ENCODE data around the gene TNS2.
"Not testable (repeated sequence)": the region's sequence is repeated elsewhere in the genome, so short reads cannot be mapped to it uniquely, and the experiment has no call there.

TNS2 gene

DNA sequence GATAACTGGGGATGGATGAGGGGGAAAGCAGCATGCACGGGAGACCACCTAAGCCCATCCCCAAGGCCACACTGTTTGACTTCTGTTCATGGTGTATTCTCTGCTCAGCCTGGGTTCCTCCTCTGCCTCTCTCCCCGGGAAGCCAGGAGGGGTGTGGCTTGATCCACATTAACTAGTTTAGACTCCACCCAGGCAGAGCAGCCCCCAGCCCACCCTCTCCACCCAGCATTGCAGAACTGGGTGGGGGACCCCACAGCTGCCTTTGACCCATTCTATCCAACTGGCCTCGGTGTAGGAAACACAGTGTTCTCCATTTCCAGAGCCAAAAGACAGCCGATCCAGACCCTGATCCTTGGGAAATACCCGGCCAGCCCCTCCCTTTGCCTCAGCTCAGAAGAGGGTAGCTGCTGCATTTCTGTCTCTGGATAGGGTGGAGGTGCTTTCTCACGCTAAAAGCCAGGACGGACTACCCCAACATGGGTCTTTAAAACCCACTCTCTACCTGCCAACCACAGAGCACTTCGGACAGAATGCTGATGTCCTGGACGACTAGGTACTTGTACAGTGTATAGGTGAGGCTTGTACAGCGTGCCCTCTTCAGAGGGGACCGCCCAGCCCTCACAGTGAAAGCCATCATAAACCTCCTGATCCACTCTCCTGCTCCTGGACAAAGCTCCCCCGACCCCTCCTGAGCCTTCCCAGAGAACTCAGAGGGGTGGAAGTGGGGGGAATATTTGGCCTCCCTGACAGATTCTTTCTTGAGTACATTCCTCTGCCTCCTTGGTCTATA, 20.0 kb downstream of the TNS2 start:
- peak; percentile 77 for DNase-seq (ENCODE audit: low spot score)

DNA sequence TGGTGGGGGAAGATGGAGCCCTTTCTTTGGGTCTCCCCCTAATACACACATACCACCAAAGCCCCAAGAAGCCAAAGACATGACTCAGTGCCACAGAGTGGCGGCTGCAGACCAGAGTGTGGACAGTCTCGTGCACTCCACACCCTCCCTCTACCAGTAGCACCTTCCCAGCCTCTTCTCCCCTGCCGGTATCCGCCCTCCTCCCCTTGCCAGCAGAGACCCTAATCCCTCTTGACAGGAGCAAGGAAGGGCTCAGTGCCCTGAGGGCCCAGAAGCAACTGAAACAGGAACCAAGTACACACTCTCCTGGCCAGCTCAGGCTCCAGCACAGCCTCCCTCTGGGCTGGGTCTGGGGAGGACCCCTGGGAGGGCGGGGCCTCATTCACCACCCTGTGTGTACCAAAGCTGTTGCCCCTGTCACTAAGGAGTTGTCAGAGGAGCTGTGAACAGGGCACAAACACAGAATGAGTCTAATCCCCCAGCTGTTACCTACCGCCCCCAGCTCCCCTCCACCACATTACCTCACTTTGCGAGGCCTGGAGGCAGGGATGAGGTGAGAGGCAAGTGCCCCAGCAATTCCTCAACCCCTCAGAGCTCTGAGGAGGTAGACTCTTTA, 21.1 kb downstream of the TNS2 start:
- no peak for DNase-seq (ENCODE audit: low spot score)

DNA sequence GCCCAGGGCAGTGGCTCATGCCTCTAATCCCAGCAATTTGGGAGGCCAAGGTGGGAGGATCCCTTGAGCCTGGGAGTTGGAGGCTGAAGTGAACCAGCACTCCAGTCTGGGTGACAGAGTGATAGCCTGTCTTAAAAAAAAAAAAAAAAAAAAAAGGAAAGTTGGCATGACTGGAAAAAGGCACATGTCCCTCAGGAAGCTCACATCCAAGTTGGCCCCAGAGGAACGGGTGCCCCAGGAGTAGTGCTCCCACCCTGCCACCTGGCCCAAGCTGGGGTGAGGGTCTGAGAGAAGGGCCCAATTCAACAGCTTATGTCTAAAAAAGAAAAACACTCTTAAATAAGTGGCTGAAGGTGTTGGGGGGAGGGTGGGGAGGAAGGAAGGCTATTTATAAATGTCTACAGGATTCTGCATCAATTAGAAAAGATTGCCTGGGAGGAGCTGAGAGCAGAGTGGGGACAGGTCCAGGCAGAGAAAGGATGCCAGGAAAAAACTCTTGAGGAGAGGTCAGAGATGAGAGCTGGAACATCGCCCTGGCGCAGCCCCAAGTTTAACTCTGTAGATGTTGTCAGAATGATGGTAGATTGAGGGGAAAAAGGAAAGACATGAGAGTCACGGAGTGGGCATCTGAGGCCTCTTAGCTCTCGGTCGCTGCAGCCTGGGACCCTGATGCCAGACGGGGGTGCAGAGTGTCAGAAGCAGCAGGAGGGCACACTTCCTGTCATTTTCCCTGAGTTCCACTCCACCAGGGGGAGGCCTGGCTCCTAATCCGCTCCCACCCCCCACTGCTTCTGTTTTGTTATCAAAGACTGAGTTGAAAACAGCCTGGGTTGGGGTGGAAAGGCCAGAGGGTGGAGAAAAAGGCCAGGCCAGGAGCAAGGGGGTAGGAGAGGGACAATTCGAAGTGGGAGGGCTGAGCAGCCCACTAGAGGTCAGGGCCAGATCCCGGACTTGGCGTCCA, 22.0 kb downstream of the TNS2 start:
- DNase-seq (ENCODE audit: low spot score), result peak; percentile 89

DNA sequence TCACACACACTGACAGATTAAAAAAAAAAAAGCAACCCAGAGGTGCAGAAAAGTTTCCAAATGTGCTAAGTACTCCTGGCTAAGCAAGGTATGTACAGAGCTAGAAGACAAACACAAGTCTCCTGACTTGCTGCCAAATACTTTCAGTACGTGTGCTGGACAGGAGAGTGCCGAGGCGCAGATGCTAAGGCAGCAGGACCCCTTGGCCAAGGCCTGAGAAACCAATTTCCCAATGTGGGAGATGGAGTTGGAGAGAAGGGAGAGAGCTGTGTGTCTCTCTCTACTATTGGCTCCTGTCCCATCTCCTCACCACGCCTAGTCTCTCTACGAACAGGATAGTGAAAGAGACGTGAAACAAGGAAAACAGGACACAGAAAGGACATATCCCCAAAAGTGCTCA, 24.0 kb downstream of the TNS2 start:
- DNase-seq (ENCODE audit: low spot score), result peak; percentile 66

DNA sequence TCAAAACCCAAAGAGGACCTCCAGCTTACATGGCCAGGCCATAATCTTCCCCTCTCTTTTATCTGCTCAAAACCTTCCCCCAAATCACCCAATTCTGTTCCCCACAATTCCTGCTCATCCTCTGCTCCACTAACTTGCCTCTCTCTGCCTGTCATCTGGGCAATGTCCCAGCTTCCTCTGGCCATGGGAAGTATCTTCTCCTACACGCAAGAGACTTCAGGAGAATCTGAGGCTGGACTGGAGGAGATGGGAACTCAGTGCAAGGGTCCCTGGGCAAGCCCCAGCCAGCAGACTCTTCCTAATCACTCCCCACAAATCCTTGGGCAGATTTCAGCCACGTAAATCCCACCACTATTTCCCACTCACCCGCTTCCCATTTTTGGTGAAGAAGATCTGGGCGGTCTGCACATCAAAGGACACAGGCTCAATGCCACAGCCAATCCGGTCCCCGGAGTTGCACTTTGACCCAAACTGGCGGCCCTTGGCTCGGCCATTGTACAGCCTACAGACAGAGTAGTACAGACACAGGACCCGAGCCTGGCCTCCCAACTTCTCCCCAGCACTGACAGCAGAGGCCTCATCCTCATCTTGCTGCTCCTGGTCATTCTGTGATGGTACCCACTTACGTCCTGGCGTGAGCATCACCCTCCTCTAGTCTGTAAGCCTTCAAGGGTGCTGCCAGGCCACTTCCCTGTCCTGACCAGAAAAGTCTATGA, 24.6 kb downstream of the TNS2 start:
- DNase-seq (ENCODE audit: low spot score), result no peak

DNA sequence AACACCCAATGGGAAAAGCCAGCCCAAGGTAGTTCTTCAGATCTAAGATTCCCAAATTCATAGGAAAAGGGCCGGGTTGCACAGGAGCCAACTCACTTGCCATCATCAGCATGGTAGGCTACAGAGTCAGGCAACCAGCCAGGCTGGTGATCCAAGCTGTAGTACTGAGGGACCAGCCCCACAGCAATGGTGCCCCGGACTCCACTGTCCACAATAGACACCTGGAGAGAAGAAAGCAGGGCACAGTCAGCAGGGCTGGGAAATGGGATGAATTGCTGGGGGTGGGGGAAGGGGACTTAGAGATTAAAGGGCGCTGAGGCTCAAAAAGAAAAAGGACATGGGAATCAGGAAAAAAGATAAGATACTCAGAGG, 25.1 kb downstream of the TNS2 start:
- DNase-seq (ENCODE audit: low spot score), result no peak

DNA sequence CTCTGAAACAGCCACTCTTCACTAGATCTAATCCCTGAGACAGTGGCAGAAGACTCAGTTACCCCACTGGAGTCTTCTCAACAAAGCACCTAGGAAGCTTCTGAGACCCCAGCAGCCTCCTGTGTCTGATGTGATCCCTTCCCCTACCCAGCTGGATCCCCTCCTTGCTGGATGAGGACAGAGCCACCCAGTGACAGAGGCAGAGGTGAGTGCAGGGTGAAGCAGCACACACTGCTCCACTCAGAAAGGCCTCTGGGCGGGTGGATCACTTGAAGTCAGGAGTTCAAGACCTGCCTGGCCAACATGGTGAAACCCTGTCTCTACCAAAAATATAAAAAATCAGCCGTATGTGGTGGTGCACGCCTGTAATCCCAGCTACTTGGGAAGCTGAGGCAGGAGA, 26.6 kb downstream of the TNS2 start:
- DNase-seq (ENCODE audit: low spot score), result no peak

DNA sequence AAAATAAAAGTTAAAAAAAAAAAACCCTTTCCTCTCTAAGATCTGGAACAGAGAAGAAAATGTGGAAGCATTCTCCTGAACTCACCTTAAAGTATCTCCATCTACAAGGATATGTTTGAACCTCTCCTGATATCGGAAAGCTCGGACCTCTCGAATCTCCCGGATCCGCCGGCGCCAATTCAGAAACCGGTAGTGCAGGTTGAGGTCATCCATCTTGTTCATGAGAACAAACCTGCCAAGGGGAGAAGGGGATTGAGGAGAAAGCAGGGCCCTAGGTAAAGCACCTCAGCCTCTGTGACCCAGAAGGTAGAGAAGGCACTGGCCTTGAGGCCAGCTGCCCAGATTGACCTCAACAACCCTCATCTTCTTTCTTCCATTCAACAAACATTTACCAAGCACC, 27.2 kb downstream of the TNS2 start:
- DNase-seq (ENCODE audit: low spot score), result no peak

DNA sequence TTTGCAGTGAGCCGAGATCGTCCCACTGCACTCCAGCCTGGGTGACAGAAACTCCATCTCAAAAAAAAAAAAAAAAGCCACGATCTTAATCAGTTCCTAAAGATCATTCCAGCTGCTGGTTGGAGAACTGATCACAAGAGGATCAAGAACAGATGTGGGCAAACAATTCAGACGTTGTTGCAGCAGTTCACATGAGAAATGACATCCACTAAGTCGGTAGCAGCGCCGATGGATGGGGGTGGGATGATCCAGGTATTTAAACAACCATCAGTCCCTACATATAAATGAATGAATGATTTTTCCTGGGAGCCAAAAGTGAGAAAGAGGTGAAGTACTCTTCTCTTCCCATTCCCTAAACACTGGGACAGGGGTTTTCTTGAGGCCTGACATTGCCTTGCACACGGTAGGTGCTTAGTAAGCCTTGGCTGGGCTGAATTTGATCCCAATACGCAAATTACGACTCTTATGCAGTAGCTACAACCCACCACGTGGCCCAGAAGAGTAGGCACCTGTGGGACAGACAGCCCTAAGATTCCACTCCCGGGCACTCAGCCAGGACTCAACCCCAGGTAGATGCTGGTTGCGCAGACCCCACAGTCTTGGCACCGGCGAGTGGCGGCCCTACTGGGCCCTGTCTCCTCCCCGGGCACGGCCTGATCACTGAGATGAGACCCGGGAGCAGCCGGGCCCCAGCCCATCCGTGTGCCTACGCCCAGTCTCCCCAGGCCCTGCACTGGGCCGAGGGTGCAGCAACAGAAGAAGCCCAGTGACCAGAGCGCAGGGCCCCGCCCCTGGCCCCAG, 28.8 kb downstream of the TNS2 start:
- no peak for DNase-seq (ENCODE audit: low spot score)

DNA sequence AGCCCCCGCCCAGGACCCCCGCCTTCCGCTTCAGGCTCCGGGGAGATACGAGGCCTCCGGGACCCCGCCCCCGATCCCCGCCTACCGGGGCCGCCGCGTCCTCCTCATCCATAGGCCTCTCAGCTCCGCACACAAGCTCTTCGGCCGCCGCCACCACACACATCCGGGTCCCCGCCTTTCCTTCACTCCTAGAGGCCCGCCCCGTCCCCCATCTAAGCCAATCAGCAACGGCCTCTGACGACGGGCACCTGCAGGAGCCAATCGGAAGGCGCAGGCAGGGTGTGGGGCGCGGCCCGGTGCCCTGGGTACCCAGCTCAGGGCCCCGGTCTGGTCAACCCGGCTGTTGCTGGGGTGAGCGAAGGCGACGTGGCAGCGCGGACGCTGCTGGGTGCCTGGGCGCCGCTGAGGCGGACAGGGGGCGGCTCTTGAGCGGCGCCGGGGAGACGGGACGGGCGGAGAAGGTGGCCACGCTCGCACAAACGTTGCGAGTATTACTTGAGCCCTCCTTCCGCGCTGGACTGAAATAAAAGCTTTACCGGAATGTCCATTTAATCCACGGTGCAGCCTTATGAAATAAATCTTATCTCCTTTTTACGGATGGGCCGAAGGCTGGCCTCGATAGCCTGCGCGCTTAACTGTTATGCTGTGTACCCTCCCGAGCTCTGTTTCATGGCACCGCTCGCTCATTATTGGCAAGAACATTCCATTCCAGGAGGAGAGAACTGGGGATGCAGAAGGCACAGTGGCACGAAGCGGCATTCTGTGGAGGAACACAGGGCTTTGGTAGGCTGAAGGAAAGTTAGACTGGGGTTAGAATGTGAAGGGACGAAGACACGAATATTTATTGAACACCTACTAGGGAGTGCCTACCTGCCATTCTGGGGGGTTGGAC, 29.6 kb downstream of the TNS2 start, which contains the start of gene SPRYD3:
TSS of gene SPRYD3 (minus strand) at position 165 of the 892 bp plus-strand sequence. CDS start at position 108, 57 bp downstream.
- DNase-seq (ENCODE audit: low spot score), result peak; percentile 99

DNA sequence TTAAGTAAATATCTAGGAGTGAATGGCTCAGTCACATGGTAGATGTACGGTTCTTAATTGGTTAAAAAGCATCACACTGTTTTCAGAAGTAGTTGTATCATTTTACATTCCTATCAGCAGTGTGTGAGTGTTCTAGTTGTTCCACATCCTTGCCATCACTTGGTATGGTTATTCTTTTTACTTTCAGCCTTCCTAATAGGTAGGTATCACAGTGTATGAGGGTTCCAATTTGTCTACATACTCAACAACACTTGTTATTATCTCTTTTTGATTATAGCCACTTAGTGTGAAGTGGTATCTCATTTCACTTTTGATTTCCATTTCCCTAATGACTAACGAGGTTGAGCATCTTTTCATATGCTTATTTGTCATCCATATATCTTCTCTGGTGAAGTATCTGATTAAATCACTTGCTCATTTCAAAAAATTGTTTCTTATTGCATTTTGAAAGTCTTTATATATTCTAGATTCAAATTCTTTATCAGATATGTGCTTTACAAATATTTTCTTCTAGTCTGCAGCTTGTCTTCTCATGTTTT, 32.8 kb downstream of the TNS2 start:
- DNase-seq (ENCODE audit: low spot score), result no peak

DNA sequence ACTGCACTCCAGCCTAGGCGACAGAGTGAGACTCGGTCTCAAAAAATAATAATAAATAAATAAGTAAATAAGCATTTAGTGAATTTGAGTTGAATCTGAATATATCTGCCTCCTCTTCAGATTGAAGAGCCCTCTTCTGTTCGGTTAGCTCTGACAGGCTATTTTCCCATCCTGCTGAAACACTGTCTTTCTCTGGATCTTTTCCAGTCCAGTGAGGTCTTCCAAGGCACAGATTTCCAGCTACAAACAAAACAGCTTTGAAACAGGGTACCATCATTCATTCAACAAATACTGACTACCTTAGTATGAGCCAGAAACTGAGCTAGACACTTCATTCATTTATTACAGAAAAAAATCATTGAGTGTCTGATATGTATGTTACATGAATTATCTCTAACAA, 36.5 kb downstream of the TNS2 start:
- DNase-seq (ENCODE audit: low spot score), result no peak

DNA sequence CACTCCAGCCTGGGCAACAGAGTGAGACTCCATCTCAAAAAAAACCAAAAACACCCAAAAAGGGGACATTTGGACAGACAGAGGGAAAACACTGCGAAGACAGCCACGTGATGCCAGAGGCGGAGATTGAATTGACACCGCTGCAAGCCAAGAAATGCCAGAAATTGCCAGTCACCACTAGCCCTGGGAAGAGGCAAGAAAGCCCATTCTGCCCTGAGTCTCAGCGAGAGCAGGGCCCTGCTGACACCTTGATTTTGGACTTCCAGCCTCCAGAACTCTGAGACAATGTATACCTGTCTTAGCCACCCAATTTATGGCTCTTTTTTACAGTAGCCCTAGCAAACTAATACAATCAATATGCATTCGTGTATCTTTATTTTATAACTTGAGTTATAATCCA, 40.2 kb downstream of the TNS2 start:
- DNase-seq (ENCODE audit: low spot score), result no peak

DNA sequence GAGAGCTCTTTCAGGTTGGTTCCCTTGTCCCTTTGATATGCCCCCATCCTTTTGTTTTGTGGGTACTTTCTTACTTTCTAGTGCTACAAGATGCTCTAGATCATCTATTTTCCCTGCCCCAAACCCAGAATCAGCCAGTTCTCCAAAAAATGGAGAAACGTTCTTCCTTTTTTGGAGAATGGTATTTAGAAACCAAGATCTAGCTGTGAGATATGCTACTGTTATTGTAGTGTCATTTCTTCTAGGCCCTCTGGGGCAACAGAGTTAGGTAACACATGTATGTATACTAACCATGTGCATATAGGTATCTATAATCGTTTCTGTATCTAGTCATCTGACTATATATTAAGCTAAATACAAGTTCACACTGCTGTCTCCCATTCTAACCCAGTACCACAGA, 40.7 kb downstream of the TNS2 start:
- DNase-seq (ENCODE audit: low spot score), result no peak

DNA sequence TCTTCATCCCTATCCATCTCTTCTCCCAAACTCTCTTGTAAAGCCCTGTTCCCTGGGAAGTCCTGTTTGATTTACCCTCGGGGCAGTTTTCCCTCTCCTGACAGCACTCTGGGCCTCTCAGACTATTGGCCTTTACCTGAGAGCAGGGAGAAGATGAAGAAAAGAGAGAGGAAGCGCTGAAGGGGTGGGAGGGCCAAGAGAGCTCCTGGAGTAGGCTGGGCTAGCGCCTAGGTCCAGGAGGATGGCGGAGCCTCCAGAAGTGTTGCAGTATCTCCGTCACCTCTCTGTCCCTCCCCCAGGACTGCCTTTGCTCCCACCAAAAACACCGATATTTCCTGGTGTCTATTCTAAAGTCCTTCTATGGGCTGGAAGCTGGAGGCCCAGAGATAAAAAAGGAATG, 41.9 kb downstream of the TNS2 start:
- no peak for DNase-seq (ENCODE audit: low spot score)

DNA sequence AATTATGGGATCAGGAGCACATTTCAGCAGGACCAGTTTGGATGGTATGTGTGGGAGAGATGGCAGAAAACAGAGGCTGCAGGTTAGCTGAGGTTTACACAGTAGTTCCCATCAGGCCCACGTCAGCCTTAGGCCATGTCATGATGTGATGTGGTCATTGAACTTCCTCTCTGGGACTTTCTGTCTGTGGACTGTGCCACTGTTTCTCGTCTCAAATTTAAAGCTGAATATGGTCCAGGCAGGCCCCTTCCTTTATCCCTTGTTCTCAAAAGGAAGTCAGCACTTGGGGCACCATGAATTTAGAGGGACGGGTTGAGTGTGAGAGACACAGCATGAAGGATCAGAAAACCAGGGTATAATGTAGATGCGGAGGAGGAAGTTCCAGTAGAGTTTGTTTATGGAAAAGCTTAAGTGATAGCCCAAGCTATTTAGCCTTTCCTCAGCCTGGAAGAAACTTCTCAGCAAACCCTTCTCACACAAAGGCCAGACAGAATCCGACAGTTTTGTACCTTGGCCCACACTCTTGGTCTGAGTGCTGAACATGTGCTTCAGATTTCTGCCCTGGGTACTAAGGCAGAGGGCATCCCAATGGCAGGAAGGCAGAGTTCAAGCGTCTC, 44.0 kb downstream of the TNS2 start:
- no peak for DNase-seq (ENCODE audit: low spot score)

DNA sequence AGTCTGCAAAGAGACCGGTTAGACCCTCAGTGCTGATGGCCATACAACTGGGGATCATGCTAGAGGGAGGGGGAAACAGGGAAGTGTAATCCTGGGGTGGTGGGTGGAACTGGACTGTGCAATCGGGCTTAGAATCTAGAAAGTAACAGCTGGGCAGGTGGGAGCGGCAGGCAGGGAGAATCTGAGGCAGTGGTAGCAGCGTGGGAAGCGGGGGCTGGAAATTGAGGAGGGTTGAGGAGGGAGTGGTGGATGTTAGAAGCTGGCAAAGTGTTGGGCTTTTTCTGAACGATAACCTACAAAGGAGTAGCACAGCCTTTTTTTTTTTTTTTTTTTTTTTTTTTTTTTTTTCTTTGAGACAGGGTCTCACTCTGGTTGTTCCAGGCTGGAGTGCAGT, 44.5 kb downstream of the TNS2 start:
- no peak for DNase-seq (ENCODE audit: low spot score)

DNA sequence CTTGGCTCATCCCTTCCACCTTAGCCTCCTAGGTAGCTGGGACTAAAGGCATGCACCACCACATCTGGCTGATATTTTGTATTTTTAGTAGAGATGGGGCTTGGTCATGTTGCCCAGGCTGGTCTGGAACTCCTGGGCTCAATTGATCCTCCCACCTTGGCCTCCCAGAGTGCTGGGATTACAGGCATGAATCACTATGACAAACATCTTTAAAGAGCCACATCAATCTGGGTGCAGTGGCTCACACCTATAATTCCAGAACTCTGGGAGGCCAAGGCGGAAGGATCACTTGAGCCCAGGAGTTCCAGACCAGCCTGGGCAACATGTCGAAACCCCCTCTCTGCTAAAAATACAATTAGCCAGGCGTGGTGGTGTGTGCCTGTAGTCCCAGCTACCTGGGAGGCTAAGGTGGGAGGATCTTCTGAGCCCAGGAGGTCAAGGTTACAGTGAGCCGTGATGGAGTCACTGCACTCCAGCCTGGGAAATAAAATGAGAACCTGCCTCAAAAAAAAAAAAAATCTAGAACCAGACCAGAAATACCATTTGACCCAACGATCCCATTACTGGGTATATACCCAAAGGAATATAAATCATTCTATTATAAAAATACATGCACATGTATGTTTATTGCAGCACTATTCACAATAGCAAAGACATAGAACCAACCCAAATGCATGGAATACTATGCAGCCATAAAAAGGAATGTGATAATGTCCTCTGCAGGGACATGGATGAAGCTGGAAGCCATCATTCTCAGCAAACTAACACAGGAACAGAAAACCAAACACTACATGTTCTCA, 45.1 kb downstream of the TNS2 start:
- not testable (repeated sequence) for DNase-seq (ENCODE audit: low spot score)

DNA sequence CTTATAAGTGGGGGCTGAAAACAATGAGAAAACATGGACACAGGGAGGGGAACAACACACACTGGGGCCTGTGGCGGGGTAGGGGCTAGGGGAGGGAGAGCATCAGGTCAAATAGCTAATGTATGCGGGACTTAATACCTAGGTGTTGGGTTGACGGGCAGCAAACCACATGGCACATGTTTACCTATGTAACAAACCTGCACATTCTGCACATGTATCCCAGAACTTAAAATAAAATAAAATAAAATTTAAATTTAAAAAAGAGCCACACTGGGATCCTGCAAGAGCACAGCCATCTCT, 45.7 kb downstream of the TNS2 start:
- DNase-seq (ENCODE audit: low spot score), result not testable (repeated sequence)
